ENCODE measurements around the gene SLX4IP.

- TF ChIP-seq, protein P1, sequence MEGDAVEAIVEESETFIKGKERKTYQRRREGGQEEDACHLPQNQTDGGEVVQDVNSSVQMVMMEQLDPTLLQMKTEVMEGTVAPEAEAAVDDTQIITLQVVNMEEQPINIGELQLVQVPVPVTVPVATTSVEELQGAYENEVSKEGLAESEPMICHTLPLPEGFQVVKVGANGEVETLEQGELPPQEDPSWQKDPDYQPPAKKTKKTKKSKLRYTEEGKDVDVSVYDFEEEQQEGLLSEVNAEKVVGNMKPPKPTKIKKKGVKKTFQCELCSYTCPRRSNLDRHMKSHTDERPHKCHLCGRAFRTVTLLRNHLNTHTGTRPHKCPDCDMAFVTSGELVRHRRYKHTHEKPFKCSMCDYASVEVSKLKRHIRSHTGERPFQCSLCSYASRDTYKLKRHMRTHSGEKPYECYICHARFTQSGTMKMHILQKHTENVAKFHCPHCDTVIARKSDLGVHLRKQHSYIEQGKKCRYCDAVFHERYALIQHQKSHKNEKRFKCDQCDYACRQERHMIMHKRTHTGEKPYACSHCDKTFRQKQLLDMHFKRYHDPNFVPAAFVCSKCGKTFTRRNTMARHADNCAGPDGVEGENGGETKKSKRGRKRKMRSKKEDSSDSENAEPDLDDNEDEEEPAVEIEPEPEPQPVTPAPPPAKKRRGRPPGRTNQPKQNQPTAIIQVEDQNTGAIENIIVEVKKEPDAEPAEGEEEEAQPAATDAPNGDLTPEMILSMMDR (IDR thresholded peaks at IDR 0.05), result no peak
- TF ChIP-seq POLR2A (IDR thresholded peaks at IDR 0.05) (no peak), POLR2AphosphoS5 (IDR thresholded peaks at IDR 0.05) (no peak)
These were observed 81.4 kb downstream of the SLX4IP start for GRCh38 chr20:10516529-10516928.

Data from prostate gland (tissue), 2 donors.